ENCODE data around the gene MSI2. TPM values are rescaled to one million over a fixed set of nuclear protein-coding genes. Genes with fewer than 3 reads are reported as not detected.

The MSI2 gene
- total and polyA plus RNA-seq, 9 of the 15 experiments (the other 6 are each of a cell fraction or from before 2014, with no cell fraction given), result 4.6 to 61.8 (median 42.4) TPM

DNA sequence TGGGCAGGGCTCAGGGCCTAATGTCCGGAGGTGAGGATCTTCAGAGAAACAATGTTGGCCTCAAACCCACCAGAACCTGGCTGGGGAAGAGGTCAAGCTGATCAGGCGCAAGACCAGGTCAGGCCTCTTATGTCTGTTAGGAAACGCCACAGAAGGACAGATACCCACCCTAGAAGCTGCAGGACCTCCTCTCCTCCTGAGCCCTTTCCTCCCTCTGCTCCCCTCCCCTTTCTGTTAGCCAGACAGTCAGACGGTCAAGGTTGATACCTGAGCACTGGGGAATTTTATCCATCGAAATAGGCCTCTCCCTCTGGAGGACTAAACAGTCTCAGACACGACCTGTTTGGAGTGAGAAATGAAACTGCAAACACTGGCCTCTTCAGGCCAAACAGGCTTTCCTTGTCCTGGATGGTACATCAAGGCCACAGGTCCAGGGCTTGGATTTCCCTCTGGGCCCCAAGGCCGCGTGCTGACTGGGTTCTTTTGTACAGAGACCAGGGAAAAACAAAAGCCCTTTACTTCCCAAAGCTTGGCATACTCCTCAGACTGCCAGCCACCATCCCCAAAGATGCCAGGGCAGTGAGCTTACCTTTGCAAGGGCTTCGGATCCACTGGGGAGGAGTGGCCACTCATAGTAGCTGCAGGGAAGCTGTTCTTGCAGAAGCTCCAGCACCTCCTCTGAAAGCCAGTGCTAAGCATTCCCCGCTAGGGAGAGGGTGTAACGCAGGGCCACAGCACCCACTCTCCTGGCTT is 353.0 kb downstream of the MSI2 start:
- Histone ChIP-seq H3K79me2 (ENCODE audit: control insufficient read depth, insufficient read depth, low read length) (no peaks in the 10 kb centered on the region), H3K27me3 (ENCODE audit: control insufficient read depth in 2 of 2, insufficient read depth in 2 of 2, low read length in 2 of 2) (no peaks in the 10 kb centered on the region), H3K4me2 (ENCODE audit: insufficient read depth, low read length) (no peak overlapping the region), H3K9me3 (replicated peaks; ENCODE audit: control insufficient read depth, insufficient read depth, low read depth, low read length) (no peaks in the 10 kb centered on the region), H3K36me3 (ENCODE audit: control insufficient read depth, insufficient read depth, low read length) (no peaks in the 10 kb centered on the region), H3K4me1 (replicated peaks in 1 of 2; ENCODE audit: control insufficient read depth in 2 of 2, insufficient read depth in 2 of 2, low read length in 2 of 2) (peaks cover 4 to 11% of the 10 kb centered on the region in 2 experiments; a peak in 3 of 5 replicates), H3K4me3 (no peak overlapping the region), H3K9ac (ENCODE audit: insufficient read depth in 1 of 2, low read depth in 2 of 2, low read length in 2 of 2) (peak overlapping the region in 1 of 2 experiments; percentile 35; a peak in 1 of 4 replicates), H4K20me1 (replicated peaks; ENCODE audit: control insufficient read depth, insufficient read depth, low read length) (0 out of 2 replicates have a peak, but pooled peaks cover 3% of the 10 kb centered on the region), H3K9me1 (ENCODE audit: control insufficient read depth, insufficient read depth, low read length) (peaks cover 3% of the 10 kb centered on the region), H2AFZ (ENCODE audit: low read depth, low read length) (no peak overlapping the region), H3K27ac (ENCODE audit: extremely low read depth, low read depth, low read length) (no peak overlapping the region)
- POLR2A ChIA-PET, result interaction anchor here (1.0 to 1.1 kb wide), 2 partner anchors 8 to 11 kb away, joined by 3 to 4 read pairs; no protein-coding TSS in a partner anchor
- DNase-seq (ENCODE audit: extremely low read depth in 1 of 4, low spot score in 3 of 4), result no peak
- TF ChIP-seq ZFX (CRISPR knock-in tag; IDR thresholded peaks at IDR 0.05), result no peak
- no peak for TF ChIP-seq TEAD2 (tag; IDR thresholded peaks at IDR 0.05)
- TF ChIP-seq CC2D1A (IDR thresholded peaks at IDR 0.05), result no peak
- no peak for TF ChIP-seq HEY1 (CRISPR knock-in tag; IDR thresholded peaks at IDR 0.05; ENCODE audit: borderline replicate concordance)
- TF ChIP-seq RAD21 (CRISPR knock-in tag; conservative IDR thresholded peaks at IDR 0.05 in 1 of 2, IDR thresholded peaks at IDR 0.05 in 1 of 2), result no peak
- TF ChIP-seq NCOA4 (IDR thresholded peaks at IDR 0.05; ENCODE audit: partially characterized antibody), result no peak
- TF ChIP-seq CAMTA2 (CRISPR knock-in tag; conservative IDR thresholded peaks at IDR 0.05), result no peak
- TF ChIP-seq CTCF (IDR thresholded peaks at IDR 0.05 in 2 of 3, conservative IDR thresholded peaks at IDR 0.05 in 1 of 3; ENCODE audit: insufficient read depth in 2 of 3, low read depth in 1 of 3, low read length in 3 of 3), result peak in 1 of 3 experiments; percentile 2; a peak in 1 of 6 replicates
- ATAC-seq, result no peak
- in situ Hi-C loops (cut with MboI), result no loop called here
- intact Hi-C loops (cut with micrococcal nuclease), result no loop called here
- WGBS (ENCODE audit: insufficient coverage, low coverage, missing lambda C conversion rate), result 64% methylated on average over 9 of the region's 11 CpGs
- CTCF ChIA-PET (ENCODE audit: low intra/inter-chr PET ratio), result no interaction called here
- no TSS peak for BruUV-seq (replicated peaks)
- no peak for FAIRE-seq

Measured in K562 (cell line).